K562 (cell line): ENCODE results near the gene TAL1. TPM values are rescaled to one million over a fixed set of nuclear protein-coding genes. Genes with fewer than 3 reads are reported as not detected.
A peak's percentile ranks its signal among the peaks of the same experiment; 100 is the strongest.

Source experiments
- ETS2 ChIP-seq: IDR thresholded peaks from 2 replicates; pipeline ENCODE4 v1.6.1; 2016; ENCODE audit warnings: borderline replicate concordance, missing genetic modification characterization, mild to moderate bottlenecking, moderate library complexity, missing compliant biosample characterization; ENCODE audit not compliant: poor library complexity, severe bottlenecking
- ETV6 ChIP-seq, 3 experiments: fragments of 150-350 bp in 1 of 3; sonication (generic) in 1 of 3; formaldehyde crosslinking in 1 of 3; IDR thresholded peaks; 2 replicates each; pipeline versions ENCODE4 v1.6.1 to v1.8.0; 2014 to 2022; ENCODE audit warnings: borderline replicate concordance in 2 of 3, low read depth in 2 of 3, antibody characterized with exemption in 1 of 3, low read length in 1 of 3, mild to moderate bottlenecking in 1 of 3, missing genetic modification reagents in 1 of 3
- HDAC1 ChIP-seq, 2 experiments: fragments of 450-650 bp; IDR thresholded peaks; 2 replicates each; pipeline ENCODE4 v1.6.1; 2016 to 2017; ENCODE audit warnings: inconsistent platforms in 1 of 2, mild to moderate bottlenecking in 1 of 2, moderate library complexity in 1 of 2
- HES1 ChIP-seq: fragments of 450-650 bp; IDR thresholded peaks from 2 replicates; pipeline ENCODE4 v1.6.1; 2016; ENCODE audit warnings: low read depth, mild to moderate bottlenecking, moderate library complexity
- JUND ChIP-seq, 2 experiments: IDR thresholded peaks; 2 replicates in 1 of 2; 3 replicates in 1 of 2; pipeline ENCODE4 v1.6.1; 2011; ENCODE audit warnings: borderline replicate concordance in 2 of 2, low read depth in 2 of 2, low read length in 2 of 2, improper control_type of control experiment in 1 of 2, missing biosample characterization in 1 of 2, missing genetic modification characterization in 1 of 2, missing genetic modification reagents in 1 of 2
- KHSRP ChIP-seq: fragments of 450-650 bp; IDR thresholded peaks from 2 replicates; pipeline ENCODE4 v1.6.1; 2017
- LCOR ChIP-seq: sonication (generic); formaldehyde crosslinking; IDR thresholded peaks from 2 replicates; pipeline ENCODE4 v1.8.0; 2022; ENCODE audit warnings: mild to moderate bottlenecking, missing genetic modification reagents
- MIER1 ChIP-seq: fragments of 450-650 bp; IDR thresholded peaks from 2 replicates; pipeline ENCODE4 v1.6.1; 2016; ENCODE audit warnings: antibody characterized with exemption, mild to moderate bottlenecking, low read depth
- SMAD1 ChIP-seq: fragments of 150-350 bp; IDR thresholded peaks from 2 replicates; pipeline ENCODE4 v1.6.1; 2014; ENCODE audit warnings: low read length, low read depth; ENCODE audit not compliant: partially characterized antibody
- ZBTB26 ChIP-seq: fragments of 450-650 bp; formaldehyde crosslinking; IDR thresholded peaks from 2 replicates; pipeline ENCODE4 v1.4.0; 2022; ENCODE audit warnings: missing genetic modification characterization
- ZC3H8 ChIP-seq: fragments of 450-650 bp; IDR thresholded peaks from 2 replicates; pipeline ENCODE4 v1.6.1; 2017
- ZNF324 ChIP-seq: fragments of 250-450 bp; sonication (Bioruptor Pico); IDR thresholded peaks from 2 replicates; pipeline ENCODE4 v1.4.0; 2020; ENCODE audit warnings: mild to moderate bottlenecking
- polyA plus RNA-seq, 8 experiments: library from polyadenylated mRNA; depleted of rRNA in 4 of 8; stranded (reverse) in 5 of 8; unstranded in 3 of 8; fragments of >200 nt; fragmentation: Nextera tagmentation in 2 of 8; fragmentation: Illumina TruSeq in 1 of 8; extraction: Ambion mirVana in 2 of 8; extraction: Trizol in 1 of 8; gene quantifications; 2 replicates each; pipeline versions ENCODE4 v1.2.1 to v1.2.3, GENCODE V29; 2011 to 2014; ENCODE audit warnings: inconsistent platforms in 1 of 8, missing spikeins in 1 of 8
- total RNA-seq, 7 experiments: library from RNA; depleted of rRNA in 6 of 7; stranded (reverse); fragments of >200 nt in 6 of 7; fragmentation: Illumina TruSeq in 2 of 7; extraction: Trizol in 2 of 7; gene quantifications; 2 replicates each; pipeline versions ENCODE4 v1.2.1 to v1.2.3, GENCODE V29; 2011 to 2021; ENCODE audit warnings: low replicate concordance in 1 of 7
- TF ChIP-seq, protein P1 (sequence below): sonication (generic); formaldehyde crosslinking; IDR thresholded peaks from 2 replicates; pipeline ENCODE4 v1.8.0; 2022; ENCODE audit warnings: mild to moderate bottlenecking, missing genetic modification reagents
- TF ChIP-seq, protein P2 (sequence below): fragments of 150-350 bp; IDR thresholded peaks from 2 replicates; pipeline ENCODE4 v1.6.1; 2014; ENCODE audit warnings: low read depth, mild to moderate bottlenecking, low read length, borderline replicate concordance
- TF ChIP-seq, protein P3 (sequence below), 2 experiments: IDR thresholded peaks; 2 replicates each; pipeline ENCODE4 v1.6.1; 2012; ENCODE audit warnings: improper control_type of control experiment in 2 of 2, low read depth in 2 of 2, low read length in 2 of 2, borderline replicate concordance in 1 of 2

TAL1 gene
- total and polyA plus RNA-seq, 9 of the 15 experiments (the other 6 are each of a cell fraction or from before 2014, with no cell fraction given) = 18.5 to 106 (median 59.7) TPM

DNA sequence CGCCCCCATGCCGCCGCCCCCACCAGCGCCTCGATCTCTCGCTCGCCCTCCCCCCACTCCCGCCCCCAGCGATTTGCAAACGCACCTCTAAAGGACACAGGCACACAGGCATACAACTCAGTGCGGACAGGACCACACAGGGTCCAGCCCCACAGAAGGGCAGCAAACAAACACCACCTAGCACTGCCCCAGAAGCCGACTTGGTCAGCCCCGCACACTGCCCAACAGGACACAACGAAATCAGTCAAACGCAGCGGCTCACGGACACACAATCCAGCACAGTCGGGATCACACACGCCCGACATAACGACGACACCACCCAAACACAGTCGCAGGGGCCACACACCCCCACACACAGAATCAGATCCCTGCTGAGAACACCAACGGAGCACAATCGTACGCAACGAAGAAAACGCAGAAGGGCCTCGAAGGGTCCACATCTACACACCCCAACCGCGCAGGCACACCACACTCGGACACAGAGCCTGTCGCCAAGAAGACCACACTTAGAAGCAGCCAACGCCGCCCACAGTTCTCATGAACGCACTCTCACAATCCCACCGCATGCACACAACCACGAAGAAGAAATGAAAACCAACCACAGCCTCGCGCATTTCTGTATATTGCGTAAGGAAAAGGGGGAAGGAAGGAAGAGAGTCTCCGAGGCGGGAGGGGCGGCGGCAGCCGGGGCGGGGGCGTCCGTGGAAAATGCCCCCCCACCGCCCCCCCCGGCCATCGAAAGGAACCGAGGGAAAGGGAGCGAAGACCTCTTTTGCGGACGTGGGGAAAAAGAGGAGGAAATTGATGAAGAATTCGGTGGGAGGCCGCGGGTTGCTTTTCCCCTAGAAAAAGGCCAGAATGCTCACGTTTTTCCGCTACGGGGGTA, 481 bp downstream of the TAL1 start (continued):
- TF ChIP-seq HES1 = peak; percentile 46
- TF ChIP-seq LCOR (CRISPR knock-in tag) = no peak
- TF ChIP-seq ZBTB26 (CRISPR knock-in tag) = peak; percentile 93; the same call in 1 of the 2 replicates
- peak; percentile 65; the same call in 1 of the 2 replicates for TF ChIP-seq JUND (IDR thresholded peaks at IDR 0.05; ENCODE audit: borderline replicate concordance, low read depth, low read length)
- no peak; the same call in 2 of the 3 replicates for TF ChIP-seq JUND (tag; IDR thresholded peaks at IDR 0.05; ENCODE audit: borderline replicate concordance, low read depth, low read length)
- no peak for TF ChIP-seq ZNF324 (CRISPR knock-in tag)
- TF ChIP-seq KHSRP = 0 out of 2 replicates have a peak, but pooled peaks have one; percentile 40
- TF ChIP-seq, protein P1, sequence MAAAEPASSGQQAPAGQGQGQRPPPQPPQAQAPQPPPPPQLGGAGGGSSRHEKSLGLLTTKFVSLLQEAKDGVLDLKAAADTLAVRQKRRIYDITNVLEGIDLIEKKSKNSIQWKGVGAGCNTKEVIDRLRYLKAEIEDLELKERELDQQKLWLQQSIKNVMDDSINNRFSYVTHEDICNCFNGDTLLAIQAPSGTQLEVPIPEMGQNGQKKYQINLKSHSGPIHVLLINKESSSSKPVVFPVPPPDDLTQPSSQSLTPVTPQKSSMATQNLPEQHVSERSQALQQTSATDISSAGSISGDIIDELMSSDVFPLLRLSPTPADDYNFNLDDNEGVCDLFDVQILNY (CRISPR knock-in tag) = 0 out of 2 replicates have a peak, but pooled peaks have one; percentile 15
- TF ChIP-seq, protein P2, sequence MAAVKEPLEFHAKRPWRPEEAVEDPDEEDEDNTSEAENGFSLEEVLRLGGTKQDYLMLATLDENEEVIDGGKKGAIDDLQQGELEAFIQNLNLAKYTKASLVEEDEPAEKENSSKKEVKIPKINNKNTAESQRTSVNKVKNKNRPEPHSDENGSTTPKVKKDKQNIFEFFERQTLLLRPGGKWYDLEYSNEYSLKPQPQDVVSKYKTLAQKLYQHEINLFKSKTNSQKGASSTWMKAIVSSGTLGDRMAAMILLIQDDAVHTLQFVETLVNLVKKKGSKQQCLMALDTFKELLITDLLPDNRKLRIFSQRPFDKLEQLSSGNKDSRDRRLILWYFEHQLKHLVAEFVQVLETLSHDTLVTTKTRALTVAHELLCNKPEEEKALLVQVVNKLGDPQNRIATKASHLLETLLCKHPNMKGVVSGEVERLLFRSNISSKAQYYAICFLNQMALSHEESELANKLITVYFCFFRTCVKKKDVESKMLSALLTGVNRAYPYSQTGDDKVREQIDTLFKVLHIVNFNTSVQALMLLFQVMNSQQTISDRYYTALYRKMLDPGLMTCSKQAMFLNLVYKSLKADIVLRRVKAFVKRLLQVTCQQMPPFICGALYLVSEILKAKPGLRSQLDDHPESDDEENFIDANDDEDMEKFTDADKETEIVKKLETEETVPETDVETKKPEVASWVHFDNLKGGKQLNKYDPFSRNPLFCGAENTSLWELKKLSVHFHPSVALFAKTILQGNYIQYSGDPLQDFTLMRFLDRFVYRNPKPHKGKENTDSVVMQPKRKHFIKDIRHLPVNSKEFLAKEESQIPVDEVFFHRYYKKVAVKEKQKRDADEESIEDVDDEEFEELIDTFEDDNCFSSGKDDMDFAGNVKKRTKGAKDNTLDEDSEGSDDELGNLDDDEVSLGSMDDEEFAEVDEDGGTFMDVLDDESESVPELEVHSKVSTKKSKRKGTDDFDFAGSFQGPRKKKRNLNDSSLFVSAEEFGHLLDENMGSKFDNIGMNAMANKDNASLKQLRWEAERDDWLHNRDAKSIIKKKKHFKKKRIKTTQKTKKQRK = no peak
- 0 out of 2 replicates have a peak, but pooled peaks have one; percentile 16 for TF ChIP-seq ZC3H8
- TF ChIP-seq ETV6 (IDR thresholded peaks at IDR 0.05; ENCODE audit: borderline replicate concordance in 1 of 2, low read depth in 2 of 2, low read length in 1 of 2) = no peak; a peak in 1 of 4 replicates
- TF ChIP-seq ETV6 (CRISPR knock-in tag; IDR thresholded peaks at IDR 0.05; ENCODE audit: borderline replicate concordance) = 0 out of 2 replicates have a peak, but pooled peaks have one; percentile 13
- peak; percentile 82 for TF ChIP-seq MIER1
- TF ChIP-seq ETS2 (tag) = peak; percentile 60
- peak in 1 of 2 experiments; percentile 90; a peak in 1 of 4 replicates for TF ChIP-seq HDAC1 (IDR thresholded peaks at IDR 0.05)
- TF ChIP-seq, protein P3, sequence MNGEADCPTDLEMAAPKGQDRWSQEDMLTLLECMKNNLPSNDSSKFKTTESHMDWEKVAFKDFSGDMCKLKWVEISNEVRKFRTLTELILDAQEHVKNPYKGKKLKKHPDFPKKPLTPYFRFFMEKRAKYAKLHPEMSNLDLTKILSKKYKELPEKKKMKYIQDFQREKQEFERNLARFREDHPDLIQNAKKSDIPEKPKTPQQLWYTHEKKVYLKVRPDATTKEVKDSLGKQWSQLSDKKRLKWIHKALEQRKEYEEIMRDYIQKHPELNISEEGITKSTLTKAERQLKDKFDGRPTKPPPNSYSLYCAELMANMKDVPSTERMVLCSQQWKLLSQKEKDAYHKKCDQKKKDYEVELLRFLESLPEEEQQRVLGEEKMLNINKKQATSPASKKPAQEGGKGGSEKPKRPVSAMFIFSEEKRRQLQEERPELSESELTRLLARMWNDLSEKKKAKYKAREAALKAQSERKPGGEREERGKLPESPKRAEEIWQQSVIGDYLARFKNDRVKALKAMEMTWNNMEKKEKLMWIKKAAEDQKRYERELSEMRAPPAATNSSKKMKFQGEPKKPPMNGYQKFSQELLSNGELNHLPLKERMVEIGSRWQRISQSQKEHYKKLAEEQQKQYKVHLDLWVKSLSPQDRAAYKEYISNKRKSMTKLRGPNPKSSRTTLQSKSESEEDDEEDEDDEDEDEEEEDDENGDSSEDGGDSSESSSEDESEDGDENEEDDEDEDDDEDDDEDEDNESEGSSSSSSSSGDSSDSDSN (IDR thresholded peaks at IDR 0.05; ENCODE audit: borderline replicate concordance in 1 of 2, low read depth in 2 of 2, low read length in 2 of 2) = peak; percentile 52 to 67; a peak in 1 of 4 replicates
- peak; percentile 69 for TF ChIP-seq SMAD1
